K562 (cell line): ENCODE data around the gene ECM1. TPM values are rescaled to one million over a fixed set of nuclear protein-coding genes. Genes with fewer than 3 reads are reported as not detected.
A peak's percentile ranks its signal among the peaks of the same experiment; 100 is the strongest.

Source experiments
- ELF1 ChIP-seq: fragments of 200-800 bp; sonication (Bioruptor generic); IDR thresholded peaks from 2 replicates; pipeline ENCODE4 v1.6.1; 2016; ENCODE audit warnings: missing genetic modification characterization, missing compliant biosample characterization
- FOXA3 ChIP-seq, 2 experiments: fragments of 450-650 bp in 1 of 2; sonication (generic) in 1 of 2; formaldehyde crosslinking; IDR thresholded peaks in 1 of 2; conservative IDR thresholded peaks in 1 of 2; 2 replicates each; pipeline versions ENCODE4 v1.4.0 to v1.8.0; 2020 to 2022; ENCODE audit warnings: mild to moderate bottlenecking in 2 of 2, missing genetic modification reagents in 1 of 2
- MCM2 ChIP-seq: fragments of 450-650 bp; IDR thresholded peaks from 2 replicates; pipeline ENCODE4 v1.6.1; 2017; ENCODE audit warnings: low read depth, mild to moderate bottlenecking
- PHTF2 ChIP-seq: fragments of 250-450 bp; sonication (Bioruptor Pico); IDR thresholded peaks from 2 replicates; pipeline ENCODE4 v1.5.0; 2021; ENCODE audit warnings: mild to moderate bottlenecking
- TARDBP ChIP-seq: fragments of 450-650 bp; IDR thresholded peaks from 2 replicates; pipeline ENCODE4 v1.6.1; 2016
- polyA plus RNA-seq, 8 experiments: library from polyadenylated mRNA; depleted of rRNA in 4 of 8; stranded (reverse) in 5 of 8; unstranded in 3 of 8; fragments of >200 nt; fragmentation: Nextera tagmentation in 2 of 8; fragmentation: Illumina TruSeq in 1 of 8; extraction: Ambion mirVana in 2 of 8; extraction: Trizol in 1 of 8; gene quantifications; 2 replicates each; pipeline versions ENCODE4 v1.2.1 to v1.2.3, GENCODE V29; 2011 to 2014; ENCODE audit warnings: inconsistent platforms in 1 of 8, missing spikeins in 1 of 8
- total RNA-seq, 7 experiments: library from RNA; depleted of rRNA in 6 of 7; stranded (reverse); fragments of >200 nt in 6 of 7; fragmentation: Illumina TruSeq in 2 of 7; extraction: Trizol in 2 of 7; gene quantifications; 2 replicates each; pipeline versions ENCODE4 v1.2.1 to v1.2.3, GENCODE V29; 2011 to 2021; ENCODE audit warnings: low replicate concordance in 1 of 7
- TF ChIP-seq, protein P1 (sequence below), 3 experiments: IDR thresholded peaks in 2 of 3; conservative IDR thresholded peaks in 1 of 3; 2 replicates each; pipeline ENCODE4 v1.5.1; 2011 to 2012; ENCODE audit warnings: low read length in 3 of 3, mild to moderate bottlenecking in 3 of 3, control low read depth in 2 of 3, improper control_type of control experiment in 1 of 3, inconsistent platforms in 1 of 3, low read depth in 1 of 3, mixed read lengths in 1 of 3, moderate library complexity in 1 of 3; ENCODE audit not compliant: insufficient read depth in 2 of 3
- TF ChIP-seq, protein P2 (sequence below): fragments of 250-450 bp; sonication (Bioruptor Pico); IDR thresholded peaks from 2 replicates; pipeline ENCODE4 v1.8.0; 2021; ENCODE audit warnings: moderate library complexity, mild to moderate bottlenecking, inconsistent platforms
- TF ChIP-seq, protein P3 (sequence below): sonication (generic); IDR thresholded peaks from 2 replicates; pipeline ENCODE4 v1.6.1; 2016
- TF ChIP-seq, protein P4 (sequence below), 2 experiments: IDR thresholded peaks; 2 replicates each; pipeline ENCODE4 v1.6.1; 2012; ENCODE audit warnings: improper control_type of control experiment in 2 of 2, low read depth in 2 of 2, low read length in 2 of 2, borderline replicate concordance in 1 of 2
- TF ChIP-seq, protein P5 (sequence below), 2 experiments: fragments of 450-650 bp in 1 of 2; sonication (generic) in 1 of 2; formaldehyde crosslinking in 1 of 2; IDR thresholded peaks in 1 of 2; conservative IDR thresholded peaks in 1 of 2; 2 replicates each; pipeline versions ENCODE4 v1.6.1 to v1.8.1; 2016 to 2023; ENCODE audit warnings: mild to moderate bottlenecking in 2 of 2, moderate library complexity in 2 of 2, inconsistent platforms in 1 of 2, missing genetic modification reagents in 1 of 2

ECM1 gene
- total and polyA plus RNA-seq, 9 of the 15 experiments (the other 6 are each of a cell fraction or from before 2014, with no cell fraction given) = 6.6 to 52.2 (median 12.8) TPM

DNA sequence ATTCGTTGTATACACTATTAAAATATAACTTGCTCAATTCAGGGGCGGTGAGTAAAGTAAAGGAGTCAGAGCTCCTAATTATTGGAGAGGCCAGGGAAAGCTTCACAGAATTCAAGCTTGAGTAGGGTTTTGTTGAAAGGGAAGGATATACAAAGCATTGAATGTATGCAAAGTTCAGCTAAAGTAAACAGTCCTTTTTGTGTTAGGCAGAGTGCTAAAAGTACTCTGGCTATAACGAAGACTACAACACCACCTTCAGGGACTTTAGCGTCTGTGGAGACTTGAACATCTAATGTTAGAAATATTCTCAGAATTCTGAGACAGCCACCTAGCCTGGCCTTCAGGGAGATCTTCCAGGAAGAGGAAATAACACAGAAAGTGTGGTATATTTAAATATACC, 8.7 kb downstream of the ECM1 start (continued):
- TF ChIP-seq, protein P1, sequence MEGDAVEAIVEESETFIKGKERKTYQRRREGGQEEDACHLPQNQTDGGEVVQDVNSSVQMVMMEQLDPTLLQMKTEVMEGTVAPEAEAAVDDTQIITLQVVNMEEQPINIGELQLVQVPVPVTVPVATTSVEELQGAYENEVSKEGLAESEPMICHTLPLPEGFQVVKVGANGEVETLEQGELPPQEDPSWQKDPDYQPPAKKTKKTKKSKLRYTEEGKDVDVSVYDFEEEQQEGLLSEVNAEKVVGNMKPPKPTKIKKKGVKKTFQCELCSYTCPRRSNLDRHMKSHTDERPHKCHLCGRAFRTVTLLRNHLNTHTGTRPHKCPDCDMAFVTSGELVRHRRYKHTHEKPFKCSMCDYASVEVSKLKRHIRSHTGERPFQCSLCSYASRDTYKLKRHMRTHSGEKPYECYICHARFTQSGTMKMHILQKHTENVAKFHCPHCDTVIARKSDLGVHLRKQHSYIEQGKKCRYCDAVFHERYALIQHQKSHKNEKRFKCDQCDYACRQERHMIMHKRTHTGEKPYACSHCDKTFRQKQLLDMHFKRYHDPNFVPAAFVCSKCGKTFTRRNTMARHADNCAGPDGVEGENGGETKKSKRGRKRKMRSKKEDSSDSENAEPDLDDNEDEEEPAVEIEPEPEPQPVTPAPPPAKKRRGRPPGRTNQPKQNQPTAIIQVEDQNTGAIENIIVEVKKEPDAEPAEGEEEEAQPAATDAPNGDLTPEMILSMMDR (IDR thresholded peaks at IDR 0.05 in 2 of 3, conservative IDR thresholded peaks at IDR 0.05 in 1 of 3; ENCODE audit: insufficient read depth in 2 of 3, low read depth in 1 of 3, low read length in 3 of 3) = peak; percentile 27 to 70 (median 30); a peak in 3 of 6 replicates
- TF ChIP-seq ELF1 (tag) = no peak
- TF ChIP-seq PHTF2 (CRISPR knock-in tag) = no peak
- TF ChIP-seq, protein P2, sequence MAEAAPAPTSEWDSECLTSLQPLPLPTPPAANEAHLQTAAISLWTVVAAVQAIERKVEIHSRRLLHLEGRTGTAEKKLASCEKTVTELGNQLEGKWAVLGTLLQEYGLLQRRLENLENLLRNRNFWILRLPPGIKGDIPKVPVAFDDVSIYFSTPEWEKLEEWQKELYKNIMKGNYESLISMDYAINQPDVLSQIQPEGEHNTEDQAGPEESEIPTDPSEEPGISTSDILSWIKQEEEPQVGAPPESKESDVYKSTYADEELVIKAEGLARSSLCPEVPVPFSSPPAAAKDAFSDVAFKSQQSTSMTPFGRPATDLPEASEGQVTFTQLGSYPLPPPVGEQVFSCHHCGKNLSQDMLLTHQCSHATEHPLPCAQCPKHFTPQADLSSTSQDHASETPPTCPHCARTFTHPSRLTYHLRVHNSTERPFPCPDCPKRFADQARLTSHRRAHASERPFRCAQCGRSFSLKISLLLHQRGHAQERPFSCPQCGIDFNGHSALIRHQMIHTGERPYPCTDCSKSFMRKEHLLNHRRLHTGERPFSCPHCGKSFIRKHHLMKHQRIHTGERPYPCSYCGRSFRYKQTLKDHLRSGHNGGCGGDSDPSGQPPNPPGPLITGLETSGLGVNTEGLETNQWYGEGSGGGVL (CRISPR knock-in tag) = no peak
- TF ChIP-seq FOXA3 (CRISPR knock-in tag; conservative IDR thresholded peaks at IDR 0.05 in 1 of 2, IDR thresholded peaks at IDR 0.05 in 1 of 2) = peak; percentile 67 to 77; a peak in 3 of 4 replicates
- TF ChIP-seq, protein P3, sequence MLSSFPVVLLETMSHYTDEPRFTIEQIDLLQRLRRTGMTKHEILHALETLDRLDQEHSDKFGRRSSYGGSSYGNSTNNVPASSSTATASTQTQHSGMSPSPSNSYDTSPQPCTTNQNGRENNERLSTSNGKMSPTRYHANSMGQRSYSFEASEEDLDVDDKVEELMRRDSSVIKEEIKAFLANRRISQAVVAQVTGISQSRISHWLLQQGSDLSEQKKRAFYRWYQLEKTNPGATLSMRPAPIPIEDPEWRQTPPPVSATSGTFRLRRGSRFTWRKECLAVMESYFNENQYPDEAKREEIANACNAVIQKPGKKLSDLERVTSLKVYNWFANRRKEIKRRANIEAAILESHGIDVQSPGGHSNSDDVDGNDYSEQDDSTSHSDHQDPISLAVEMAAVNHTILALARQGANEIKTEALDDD = no peak
- TF ChIP-seq, protein P4, sequence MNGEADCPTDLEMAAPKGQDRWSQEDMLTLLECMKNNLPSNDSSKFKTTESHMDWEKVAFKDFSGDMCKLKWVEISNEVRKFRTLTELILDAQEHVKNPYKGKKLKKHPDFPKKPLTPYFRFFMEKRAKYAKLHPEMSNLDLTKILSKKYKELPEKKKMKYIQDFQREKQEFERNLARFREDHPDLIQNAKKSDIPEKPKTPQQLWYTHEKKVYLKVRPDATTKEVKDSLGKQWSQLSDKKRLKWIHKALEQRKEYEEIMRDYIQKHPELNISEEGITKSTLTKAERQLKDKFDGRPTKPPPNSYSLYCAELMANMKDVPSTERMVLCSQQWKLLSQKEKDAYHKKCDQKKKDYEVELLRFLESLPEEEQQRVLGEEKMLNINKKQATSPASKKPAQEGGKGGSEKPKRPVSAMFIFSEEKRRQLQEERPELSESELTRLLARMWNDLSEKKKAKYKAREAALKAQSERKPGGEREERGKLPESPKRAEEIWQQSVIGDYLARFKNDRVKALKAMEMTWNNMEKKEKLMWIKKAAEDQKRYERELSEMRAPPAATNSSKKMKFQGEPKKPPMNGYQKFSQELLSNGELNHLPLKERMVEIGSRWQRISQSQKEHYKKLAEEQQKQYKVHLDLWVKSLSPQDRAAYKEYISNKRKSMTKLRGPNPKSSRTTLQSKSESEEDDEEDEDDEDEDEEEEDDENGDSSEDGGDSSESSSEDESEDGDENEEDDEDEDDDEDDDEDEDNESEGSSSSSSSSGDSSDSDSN (IDR thresholded peaks at IDR 0.05; ENCODE audit: borderline replicate concordance in 1 of 2, low read depth in 2 of 2, low read length in 2 of 2) = no peak
- TF ChIP-seq, protein P5, sequence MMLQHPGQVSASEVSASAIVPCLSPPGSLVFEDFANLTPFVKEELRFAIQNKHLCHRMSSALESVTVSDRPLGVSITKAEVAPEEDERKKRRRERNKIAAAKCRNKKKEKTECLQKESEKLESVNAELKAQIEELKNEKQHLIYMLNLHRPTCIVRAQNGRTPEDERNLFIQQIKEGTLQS (IDR thresholded peaks at IDR 0.05) = no peak
- TF ChIP-seq, protein P5 (CRISPR knock-in tag; conservative IDR thresholded peaks at IDR 0.05) = no peak
- TF ChIP-seq TARDBP = no peak
- no peak for TF ChIP-seq MCM2
